ENCODE data around the gene PDE10A. TPM values are rescaled to one million over a fixed set of nuclear protein-coding genes. Genes with fewer than 3 reads are reported as not detected.

PDE10A gene
- total RNA-seq, 4 donors from 2014 or later, result 2.9 to 8.8 (median 3.9) TPM

DNA sequence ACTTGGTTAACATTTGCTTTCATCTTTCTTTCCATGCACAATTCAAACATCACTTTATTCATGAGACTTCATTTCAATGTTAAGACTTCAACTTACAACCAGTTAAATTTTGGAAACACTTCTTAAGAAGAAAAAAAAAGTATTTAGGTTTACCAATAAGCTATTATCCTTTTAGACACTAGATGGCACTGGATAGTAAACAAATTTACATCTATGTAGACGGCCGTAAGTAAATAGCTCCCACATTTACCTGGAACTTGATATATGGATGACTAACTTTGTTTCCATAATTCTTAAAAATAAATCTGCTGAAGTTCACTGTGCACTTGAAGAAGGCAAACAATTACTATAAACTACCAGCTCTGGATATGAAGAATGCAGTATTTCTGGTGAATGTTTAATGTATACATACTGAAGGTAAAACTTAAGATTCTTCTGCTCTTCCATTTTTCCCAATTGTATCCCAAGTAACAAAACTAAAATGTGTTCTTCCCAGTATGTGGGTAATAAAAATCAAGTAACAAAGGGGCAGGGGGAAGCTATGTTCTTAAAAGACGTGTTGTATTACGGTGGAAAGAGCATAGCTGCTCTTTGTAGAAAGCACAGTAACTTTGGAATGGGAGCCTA, 223.0 kb downstream of the PDE10A start:
- WGBS, result 42% methylated on average over 4 of the region's 4 CpGs
- H3K27ac ChIP-seq (replicated peaks in 1 of 4), result no peak overlapping the region
- no peaks in the 10 kb centered on the region for H3K27me3 ChIP-seq
- DNase-seq (ENCODE audit: extremely low spot score), result no peak
- H3K4me1 ChIP-seq, result no peaks in the 10 kb centered on the region
- no peak for TF ChIP-seq EP300 (IDR thresholded peaks at IDR 0.05)
- TF ChIP-seq, protein P1, sequence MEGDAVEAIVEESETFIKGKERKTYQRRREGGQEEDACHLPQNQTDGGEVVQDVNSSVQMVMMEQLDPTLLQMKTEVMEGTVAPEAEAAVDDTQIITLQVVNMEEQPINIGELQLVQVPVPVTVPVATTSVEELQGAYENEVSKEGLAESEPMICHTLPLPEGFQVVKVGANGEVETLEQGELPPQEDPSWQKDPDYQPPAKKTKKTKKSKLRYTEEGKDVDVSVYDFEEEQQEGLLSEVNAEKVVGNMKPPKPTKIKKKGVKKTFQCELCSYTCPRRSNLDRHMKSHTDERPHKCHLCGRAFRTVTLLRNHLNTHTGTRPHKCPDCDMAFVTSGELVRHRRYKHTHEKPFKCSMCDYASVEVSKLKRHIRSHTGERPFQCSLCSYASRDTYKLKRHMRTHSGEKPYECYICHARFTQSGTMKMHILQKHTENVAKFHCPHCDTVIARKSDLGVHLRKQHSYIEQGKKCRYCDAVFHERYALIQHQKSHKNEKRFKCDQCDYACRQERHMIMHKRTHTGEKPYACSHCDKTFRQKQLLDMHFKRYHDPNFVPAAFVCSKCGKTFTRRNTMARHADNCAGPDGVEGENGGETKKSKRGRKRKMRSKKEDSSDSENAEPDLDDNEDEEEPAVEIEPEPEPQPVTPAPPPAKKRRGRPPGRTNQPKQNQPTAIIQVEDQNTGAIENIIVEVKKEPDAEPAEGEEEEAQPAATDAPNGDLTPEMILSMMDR (IDR thresholded peaks at IDR 0.05), result peak; percentile 17 to 52 (median 47)
- H3K36me3 ChIP-seq, result peaks cover 0 to 6% (median 0%) of the 10 kb centered on the region in 4 donors
- intact Hi-C loops (cut with DNase I), result loop anchor here (5.0 kb wide), 1 partner anchor 412 kb away; no protein-coding TSS in a partner anchor
- no peaks in the 10 kb centered on the region for H3K9me3 ChIP-seq
- H3K4me3 ChIP-seq, result no peak overlapping the region

DNA sequence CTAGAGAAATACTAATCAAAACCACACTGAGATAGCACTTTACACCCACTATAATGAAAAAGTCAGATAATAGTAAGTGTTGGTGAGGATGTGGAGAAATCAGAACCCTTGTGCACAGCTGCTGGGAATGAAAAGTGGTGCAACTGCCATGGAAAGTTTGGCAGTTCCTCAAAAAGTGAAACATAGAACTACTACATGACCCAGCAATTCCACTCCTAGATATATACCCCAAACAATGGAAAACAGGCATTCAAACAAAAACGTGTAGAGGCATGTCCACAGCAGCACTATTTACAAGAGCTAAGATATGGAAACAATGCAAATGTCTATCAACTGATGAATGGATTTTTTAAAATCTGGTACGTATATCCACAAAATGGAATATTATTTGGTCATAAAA, 236.1 kb downstream of the PDE10A start:
- H3K27ac ChIP-seq (replicated peaks in 1 of 4), result no peak overlapping the region
- intact Hi-C loops (cut with DNase I), result no loop called here
- no peak overlapping the region for H3K4me3 ChIP-seq
- WGBS, result 87% methylated on average over 2 of the region's 2 CpGs
- no peak for TF ChIP-seq POLR2AphosphoS5 (IDR thresholded peaks at IDR 0.05)
- TF ChIP-seq, protein P1 (IDR thresholded peaks at IDR 0.05), result no peak
- no peak for TF ChIP-seq POLR2A (IDR thresholded peaks at IDR 0.05; ENCODE audit: low read depth)
- H3K9me3 ChIP-seq, result no peaks in the 10 kb centered on the region
- no peak for DNase-seq (ENCODE audit: extremely low spot score)
- H3K36me3 ChIP-seq, result peaks cover 0 to 4% (median 0%) of the 10 kb centered on the region in 4 donors
- no peaks in the 10 kb centered on the region for H3K4me1 ChIP-seq
- no peaks in the 10 kb centered on the region for H3K27me3 ChIP-seq

DNA sequence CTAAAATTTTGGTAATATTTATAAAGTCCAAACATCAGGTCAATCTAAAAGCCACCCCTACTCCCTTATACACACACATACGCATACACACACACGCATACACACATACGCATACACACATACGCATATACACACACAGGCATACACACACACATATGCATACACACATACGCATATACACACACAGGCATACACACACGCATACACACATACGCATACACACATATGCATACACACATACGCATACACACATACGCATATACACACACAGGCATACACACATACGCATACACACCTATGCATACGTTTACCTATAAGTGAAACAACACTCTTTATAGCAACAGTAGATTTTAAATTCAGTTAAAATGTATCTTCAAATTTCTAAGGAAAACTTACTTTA, 240.8 kb downstream of the PDE10A start:
- no peaks in the 10 kb centered on the region for H3K9me3 ChIP-seq
- peaks cover 0 to 13% (median 0%) of the 10 kb centered on the region in 4 donors for H3K36me3 ChIP-seq
- no peaks in the 10 kb centered on the region for H3K27me3 ChIP-seq
- intact Hi-C loops (cut with DNase I), result no loop called here
- no peak for DNase-seq (ENCODE audit: extremely low spot score)
- 97% methylated on average over 11 of the region's 11 CpGs for WGBS
- H3K4me3 ChIP-seq, result no peak overlapping the region
- TF ChIP-seq POLR2AphosphoS5 (IDR thresholded peaks at IDR 0.05) (no peak), POLR2A (IDR thresholded peaks at IDR 0.05; ENCODE audit: low read depth) (no peak), EP300 (IDR thresholded peaks at IDR 0.05) (no peak)
- TF ChIP-seq, protein P1 (IDR thresholded peaks at IDR 0.05), result no peak
- no peaks in the 10 kb centered on the region for H3K4me1 ChIP-seq
- no peak overlapping the region for H3K27ac ChIP-seq (replicated peaks in 1 of 4)

DNA sequence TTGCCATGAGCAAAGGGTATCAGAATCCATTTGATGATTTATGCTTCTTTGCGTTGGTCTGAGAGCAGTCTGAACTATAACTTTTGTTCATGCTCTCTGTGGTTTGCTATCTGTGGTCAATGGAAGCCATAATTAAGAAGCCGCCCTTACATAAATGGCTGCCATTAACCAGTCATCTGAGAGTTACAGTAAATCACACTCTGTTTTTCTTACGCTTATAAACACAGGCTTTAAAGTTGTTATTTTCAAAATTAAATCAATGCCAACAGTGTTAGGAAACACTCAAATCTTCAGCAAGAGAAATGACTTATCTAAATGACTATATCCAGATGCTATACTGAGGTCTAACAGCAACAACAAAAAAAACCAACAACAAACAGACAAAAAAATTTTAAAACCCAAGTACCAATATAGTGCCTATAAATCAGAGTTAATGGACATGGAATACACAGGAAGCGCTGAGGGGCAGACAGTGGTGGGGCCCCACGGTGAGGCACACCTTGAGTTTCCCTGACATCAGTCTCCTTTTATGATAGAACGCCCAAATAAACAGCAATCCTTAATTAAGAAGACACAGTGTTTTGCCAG, 245.7 kb downstream of the PDE10A start:
- WGBS, result 82% methylated on average over 6 of the region's 6 CpGs

More for the DNA sequence above, 245.7 kb downstream of the PDE10A start:
- TF ChIP-seq EP300 (IDR thresholded peaks at IDR 0.05), result no peak
- TF ChIP-seq, protein P1 (IDR thresholded peaks at IDR 0.05), result no peak
- no peak for TF ChIP-seq POLR2AphosphoS5 (IDR thresholded peaks at IDR 0.05)
- TF ChIP-seq POLR2A (IDR thresholded peaks at IDR 0.05; ENCODE audit: low read depth), result no peak
- DNase-seq (ENCODE audit: extremely low spot score), result no peak
- Histone ChIP-seq H3K27ac (replicated peaks in 1 of 4) (no peak overlapping the region), H3K27me3 (no peaks in the 10 kb centered on the region), H3K9me3 (no peaks in the 10 kb centered on the region), H3K4me3 (no peak overlapping the region), H3K4me1 (no peaks in the 10 kb centered on the region), H3K36me3 (peaks cover 0 to 49% (median 0%) of the 10 kb centered on the region in 4 donors)
- intact Hi-C loops (cut with DNase I), result no loop called here

Data from esophagus muscularis mucosa (tissue), 4 donors.